Natural killer cell (primary cell): ENCODE results near the gene ZNF557. TPM values are rescaled to one million over a fixed set of nuclear protein-coding genes. Genes with fewer than 3 reads are reported as not detected.
"Not testable (repeated sequence)": the region's sequence is repeated elsewhere in the genome, so short reads cannot be mapped to it uniquely, and the experiment has no call there.

Source experiments
- ATAC-seq, 3 donors: fragments of 150-1000 bp in 2 of 3; fragments of 200-7000 bp in 1 of 3; cut with Tn5 transposase; 1 replicate in 1 of 3; 2 replicates in 2 of 3; pipeline ENCODE4 v1.10.0; 2021; ENCODE audit warnings: mild to moderate bottlenecking in 2 of 3, moderate library complexity in 2 of 3
- DNase-seq, 2 donors: peaks; one replicate each; pipeline versions ENCODE4 v3.0.0 to v3.0.0-alpha.2; 2013 to 2021; ENCODE audit warnings: mixed read lengths in 1 of 2
- H3K27ac ChIP-seq: one replicate; pipeline ENCODE4 v1.5.1; 2013; ENCODE audit warnings: mild to moderate bottlenecking, low read length
- H3K27me3 ChIP-seq: one replicate; pipeline ENCODE4 v1.6.1; 2013; ENCODE audit warnings: low read length; ENCODE audit not compliant: control insufficient read depth, insufficient read depth
- H3K36me3 ChIP-seq: one replicate; pipeline ENCODE4 v1.6.1; 2013; ENCODE audit warnings: low read length; ENCODE audit not compliant: control insufficient read depth, insufficient read depth
- H3K4me1 ChIP-seq: one replicate; pipeline ENCODE4 v1.6.1; 2013; ENCODE audit warnings: low read length; ENCODE audit not compliant: control insufficient read depth, insufficient read depth
- H3K4me3 ChIP-seq: one replicate; pipeline ENCODE4 v1.5.1; 2013; ENCODE audit warnings: low read length
- H3K9me3 ChIP-seq: one replicate; pipeline ENCODE4 v1.6.1; 2013; ENCODE audit warnings: low read length; ENCODE audit not compliant: control insufficient read depth, insufficient read depth
- H3K27ac Mint-ChIP-seq, 2 donors: one replicate each; pipeline ENCODE4 v1.8.0; 2022; ENCODE audit warnings: mild to moderate bottlenecking in 2 of 2, mixed read lengths in 2 of 2, moderate library complexity in 1 of 2
- H3K27me3 Mint-ChIP-seq, 2 donors: one replicate each; pipeline ENCODE4 v1.8.0; 2022; ENCODE audit warnings: low read depth in 2 of 2, mixed read lengths in 2 of 2
- H3K36me3 Mint-ChIP-seq: one replicate; pipeline ENCODE4 v1.8.0; 2022; ENCODE audit warnings: mixed read lengths
- H3K4me1 Mint-ChIP-seq, 2 donors: one replicate each; pipeline ENCODE4 v1.8.0; 2022; ENCODE audit warnings: mixed read lengths in 2 of 2
- H3K4me3 Mint-ChIP-seq: one replicate; pipeline ENCODE4 v1.8.0; 2022; ENCODE audit warnings: mild to moderate bottlenecking, moderate library complexity, mixed read lengths
- H3K9me3 Mint-ChIP-seq, 2 donors: one replicate each; pipeline ENCODE4 v1.8.0; 2022; ENCODE audit warnings: mixed read lengths in 2 of 2
- WGBS: methylation state at CpG from one replicate; pipeline ENCODE4 v1.1.7; 2013; ENCODE audit warnings: missing lambda C conversion rate; ENCODE audit not compliant: insufficient coverage; 5-methylcytosine and 5-hydroxymethylcytosine counted together
- intact Hi-C: fragments of 100-400 bp; cut with micrococcal nuclease; formaldehyde crosslinking; loops from one replicate; pipeline ENCODE4 v1.14.2; 2022
- total RNA-seq, 4 donors: library from RNA; stranded (reverse); fragments of 120-200 nt in 1 of 4; gene quantifications; one replicate each; pipeline versions ENCODE4 v1.2.3 to v1.2.4, GENCODE V29; 2013 to 2022
- TF ChIP-seq, protein P1 (sequence below): fragments of 200-600 bp; IDR thresholded peaks from one replicate; pipeline ENCODE4 v1.8.0; 2022; ENCODE audit warnings: antibody characterized with exemption

The ZNF557 gene
- total RNA-seq, 3 donors from 2014 or later (not counting 1 experiment from before 2014, with no cell fraction given), result 10.7 to 14.5 (median 10.9) TPM

DNA sequence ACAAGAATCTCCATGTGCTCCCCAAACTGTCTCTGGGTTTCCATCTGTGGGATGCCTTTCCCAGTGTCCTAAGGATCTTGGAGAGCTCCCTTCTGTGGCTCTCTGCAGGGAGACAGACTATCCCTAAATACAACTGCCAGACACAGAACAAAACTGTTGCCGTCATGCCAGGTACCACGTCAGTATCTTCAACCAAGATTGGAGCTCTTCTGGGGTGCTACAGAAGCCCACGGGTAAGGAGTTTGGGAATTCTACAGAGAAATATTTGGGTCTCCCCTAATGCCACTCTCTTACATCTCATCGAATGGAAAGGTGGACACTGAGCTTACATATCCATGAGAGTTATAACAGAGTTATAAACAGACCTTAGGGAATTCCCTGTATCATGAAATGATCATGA is 6.2 kb upstream of the ZNF557 start:
- DNase-seq, result no peak
- Histone ChIP-seq H3K27ac (no peak overlapping the region), H3K36me3 (no peaks in the 10 kb centered on the region), H3K4me1 (no peaks in the 10 kb centered on the region), H3K4me3 (no peak overlapping the region), H3K27me3 (no peaks in the 10 kb centered on the region), H3K9me3 (no peaks in the 10 kb centered on the region)
- TF ChIP-seq, protein P1, sequence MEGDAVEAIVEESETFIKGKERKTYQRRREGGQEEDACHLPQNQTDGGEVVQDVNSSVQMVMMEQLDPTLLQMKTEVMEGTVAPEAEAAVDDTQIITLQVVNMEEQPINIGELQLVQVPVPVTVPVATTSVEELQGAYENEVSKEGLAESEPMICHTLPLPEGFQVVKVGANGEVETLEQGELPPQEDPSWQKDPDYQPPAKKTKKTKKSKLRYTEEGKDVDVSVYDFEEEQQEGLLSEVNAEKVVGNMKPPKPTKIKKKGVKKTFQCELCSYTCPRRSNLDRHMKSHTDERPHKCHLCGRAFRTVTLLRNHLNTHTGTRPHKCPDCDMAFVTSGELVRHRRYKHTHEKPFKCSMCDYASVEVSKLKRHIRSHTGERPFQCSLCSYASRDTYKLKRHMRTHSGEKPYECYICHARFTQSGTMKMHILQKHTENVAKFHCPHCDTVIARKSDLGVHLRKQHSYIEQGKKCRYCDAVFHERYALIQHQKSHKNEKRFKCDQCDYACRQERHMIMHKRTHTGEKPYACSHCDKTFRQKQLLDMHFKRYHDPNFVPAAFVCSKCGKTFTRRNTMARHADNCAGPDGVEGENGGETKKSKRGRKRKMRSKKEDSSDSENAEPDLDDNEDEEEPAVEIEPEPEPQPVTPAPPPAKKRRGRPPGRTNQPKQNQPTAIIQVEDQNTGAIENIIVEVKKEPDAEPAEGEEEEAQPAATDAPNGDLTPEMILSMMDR, result no peak
- Mint-ChIP-seq H3K9me3 (no peaks in the 10 kb centered on the region), H3K4me3 (no peak overlapping the region), H3K27ac (no peak overlapping the region), H3K27me3 (no peaks in the 10 kb centered on the region), H3K36me3 (no peaks in the 10 kb centered on the region), H3K4me1 (no peaks in the 10 kb centered on the region)
- intact Hi-C loops, result no loop called here
- peak in 2 of 3 donors; percentile 10 to 38 for ATAC-seq
- WGBS, result 82% methylated on average over 3 of the region's 4 CpGs

DNA sequence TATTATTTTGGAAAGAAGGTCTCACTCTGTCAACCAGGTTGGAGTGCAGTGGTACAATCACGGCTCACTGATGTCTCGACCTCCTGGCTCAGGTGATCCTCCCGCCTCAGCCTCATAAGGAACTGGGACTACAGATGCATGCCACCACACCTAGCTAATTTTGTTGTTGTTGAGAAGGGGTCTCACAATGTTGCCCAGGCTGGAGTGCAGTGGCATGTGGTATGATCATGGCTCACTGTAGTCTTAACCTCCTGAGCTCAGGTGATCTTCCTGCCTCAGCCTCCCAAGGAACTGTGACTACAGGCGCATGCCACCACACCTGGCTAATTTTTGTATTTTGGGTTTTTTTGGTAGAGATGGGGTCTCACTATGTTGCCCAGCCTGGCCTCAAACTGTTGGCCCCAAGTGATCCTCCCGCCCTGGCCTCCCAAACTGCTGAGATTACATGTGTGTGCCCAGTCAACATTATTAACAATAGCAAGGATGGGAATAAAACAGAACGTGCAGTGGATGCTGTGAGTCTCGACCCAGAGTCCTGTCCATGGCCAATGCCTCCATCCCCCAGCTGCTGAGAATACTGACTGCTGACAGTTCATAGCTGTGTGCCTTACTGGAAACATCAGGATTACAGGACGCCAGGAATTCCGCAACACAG is 5.6 kb upstream of the ZNF557 start:
- intact Hi-C loops, result no loop called here

DNA sequence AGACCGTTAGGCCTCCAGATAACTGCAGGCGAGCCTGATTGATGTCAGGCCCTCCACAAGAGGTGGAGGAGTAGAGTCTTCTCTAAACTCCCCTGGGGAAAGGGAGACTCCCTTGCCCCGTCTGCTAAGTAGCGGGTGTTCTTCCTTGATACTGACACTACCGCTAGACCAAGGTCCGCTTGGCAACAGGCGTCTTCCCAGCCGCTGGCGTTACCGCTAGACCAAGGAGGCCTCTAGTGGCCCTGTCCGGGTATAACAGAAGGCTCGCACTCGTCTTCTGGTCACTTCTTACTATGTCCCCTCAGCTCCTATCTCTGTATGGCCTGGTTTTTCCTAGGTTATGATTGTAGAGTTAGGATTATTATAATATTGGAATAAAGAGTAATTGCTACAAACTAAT is 2.4 kb upstream of the ZNF557 start:
- H3K27me3 ChIP-seq, H3K27ac ChIP-seq, H3K27me3 Mint-ChIP-seq, intact Hi-C loops, H3K9me3 Mint-ChIP-seq, H3K9me3 ChIP-seq, H3K4me3 Mint-ChIP-seq, ATAC-seq, DNase-seq, H3K27ac Mint-ChIP-seq, H3K36me3 Mint-ChIP-seq, H3K4me3 ChIP-seq, H3K36me3 ChIP-seq: not testable (repeated sequence)
- 92% methylated on average over 13 of the region's 13 CpGs for WGBS
- peaks cover 0 to 11% of the 10 kb centered on the region in 2 donors for H3K4me1 Mint-ChIP-seq
- H3K4me1 ChIP-seq, result peaks cover 15% of the 10 kb centered on the region

More for the DNA sequence above, 5.6 kb upstream of the ZNF557 start:
- Mint-ChIP-seq H3K4me3 (no peak overlapping the region), H3K36me3 (no peaks in the 10 kb centered on the region), H3K4me1 (peaks cover 0 to 2% of the 10 kb centered on the region in 2 donors), H3K27ac (no peak overlapping the region), H3K27me3 (no peaks in the 10 kb centered on the region), H3K9me3 (peaks cover 0 to under 1% of the 10 kb centered on the region in 2 donors)
- TF ChIP-seq, protein P1, result no peak
- DNase-seq (no peak), ATAC-seq (peak in 2 of 3 donors; percentile 8 to 32)
- Histone ChIP-seq H3K36me3 (no peaks in the 10 kb centered on the region), H3K4me1 (peaks cover 4% of the 10 kb centered on the region), H3K27ac (no peak overlapping the region), H3K4me3 (no peak overlapping the region), H3K27me3 (no peaks in the 10 kb centered on the region), H3K9me3 (no peaks in the 10 kb centered on the region)
- WGBS, result 94% methylated on average over 9 of the region's 9 CpGs

DNA sequence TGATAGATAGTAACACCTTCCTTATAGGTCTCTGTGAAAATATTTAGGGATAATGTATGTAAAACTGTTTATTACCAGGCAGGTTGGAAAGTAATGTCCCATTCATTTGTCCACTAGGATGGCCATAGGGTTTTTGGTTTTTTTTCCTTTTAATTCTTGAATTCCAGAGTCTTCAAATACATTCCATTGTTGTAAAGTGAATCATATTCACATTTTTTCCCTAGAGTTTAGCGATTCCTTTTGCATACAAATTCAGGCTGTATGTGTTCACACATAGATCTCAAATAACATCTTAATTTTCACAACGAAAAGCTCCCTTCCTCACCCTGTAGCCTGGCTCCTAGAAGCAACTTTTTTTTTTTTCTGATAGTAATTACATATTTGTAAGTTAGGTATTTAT is 1.8 kb upstream of the ZNF557 start:
- WGBS, result 80% methylated on average over 1 of the region's 2 CpGs
- peaks cover 15% of the 10 kb centered on the region for H3K4me1 ChIP-seq
- Mint-ChIP-seq H3K27ac (no peak overlapping the region), H3K4me3 (no peak overlapping the region), H3K4me1 (peaks cover 0 to 11% of the 10 kb centered on the region in 2 donors), H3K27me3 (no peaks in the 10 kb centered on the region), H3K9me3 (peaks cover 0 to 2% of the 10 kb centered on the region in 2 donors), H3K36me3 (no peaks in the 10 kb centered on the region)
- H3K36me3 ChIP-seq, result peaks cover 10% of the 10 kb centered on the region
- H3K9me3 ChIP-seq, result no peaks in the 10 kb centered on the region
- no peak for DNase-seq
- H3K4me3 ChIP-seq, result no peak overlapping the region
- TF ChIP-seq, protein P1, result no peak
- no peaks in the 10 kb centered on the region for H3K27me3 ChIP-seq
- no peak for ATAC-seq
- intact Hi-C loops, result no loop called here
- no peak overlapping the region for H3K27ac ChIP-seq
